Spleen (tissue), 7 donors: Measurements from ENCODE around the gene KIAA1328.

Experiments
- POLR2A ChIP-seq, 3 donors: fragments of 450-650 bp; IDR thresholded peaks; one replicate each; pipeline ENCODE4 v1.5.1; 2017; ENCODE audit warnings: antibody characterized with exemption in 3 of 3, mild to moderate bottlenecking in 1 of 3
- TF ChIP-seq, protein P1 (sequence below), 11 experiments: fragments of 200-600 bp in 7 of 11; fragments of 450-650 bp in 4 of 11; sonication (generic) in 4 of 11; IDR thresholded peaks in 8 of 11; conservative IDR thresholded peaks in 3 of 11; 1 replicate in 7 of 11; 2 replicates in 4 of 11; pipeline versions ENCODE4 v1.4.0 to v1.8.0; 2016 to 2021; ENCODE audit warnings: antibody characterized with exemption in 11 of 11, inconsistent platforms in 4 of 11, mild to moderate bottlenecking in 1 of 11
- donor health status: DM: no; HTN: no; CAD: no; lungs with moderate emphysema.
- donor health status: DM: no; HTN: no; CAD: no.
- donor health status: DM: no; HTN: no; CAD: no.

DNA sequence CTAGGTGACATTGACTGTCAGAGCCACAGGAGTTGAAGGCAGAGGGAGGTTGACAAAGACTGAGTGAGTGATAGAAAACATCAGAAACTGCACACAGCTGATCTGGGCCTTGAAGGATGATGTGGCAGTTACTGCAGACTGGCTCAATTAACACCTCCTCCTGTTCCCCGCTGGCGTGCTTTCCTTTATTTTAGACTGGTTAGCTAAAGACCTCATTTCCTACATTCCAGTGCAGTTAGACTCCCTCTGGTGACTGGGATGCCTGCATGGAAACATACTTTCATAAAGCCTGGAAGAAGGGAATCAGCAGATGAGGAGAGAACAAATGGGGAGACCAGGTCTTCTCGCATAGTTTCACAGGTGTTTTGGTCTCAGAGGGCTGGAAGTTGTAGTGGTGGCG, 7.2 kb upstream of the KIAA1328 start:
- TF ChIP-seq, protein P1, sequence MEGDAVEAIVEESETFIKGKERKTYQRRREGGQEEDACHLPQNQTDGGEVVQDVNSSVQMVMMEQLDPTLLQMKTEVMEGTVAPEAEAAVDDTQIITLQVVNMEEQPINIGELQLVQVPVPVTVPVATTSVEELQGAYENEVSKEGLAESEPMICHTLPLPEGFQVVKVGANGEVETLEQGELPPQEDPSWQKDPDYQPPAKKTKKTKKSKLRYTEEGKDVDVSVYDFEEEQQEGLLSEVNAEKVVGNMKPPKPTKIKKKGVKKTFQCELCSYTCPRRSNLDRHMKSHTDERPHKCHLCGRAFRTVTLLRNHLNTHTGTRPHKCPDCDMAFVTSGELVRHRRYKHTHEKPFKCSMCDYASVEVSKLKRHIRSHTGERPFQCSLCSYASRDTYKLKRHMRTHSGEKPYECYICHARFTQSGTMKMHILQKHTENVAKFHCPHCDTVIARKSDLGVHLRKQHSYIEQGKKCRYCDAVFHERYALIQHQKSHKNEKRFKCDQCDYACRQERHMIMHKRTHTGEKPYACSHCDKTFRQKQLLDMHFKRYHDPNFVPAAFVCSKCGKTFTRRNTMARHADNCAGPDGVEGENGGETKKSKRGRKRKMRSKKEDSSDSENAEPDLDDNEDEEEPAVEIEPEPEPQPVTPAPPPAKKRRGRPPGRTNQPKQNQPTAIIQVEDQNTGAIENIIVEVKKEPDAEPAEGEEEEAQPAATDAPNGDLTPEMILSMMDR (IDR thresholded peaks at IDR 0.05 in 8 of 11, conservative IDR thresholded peaks at IDR 0.05 in 3 of 11): no peak
- no peak for TF ChIP-seq POLR2A (IDR thresholded peaks at IDR 0.05)
